NCI-H2107 treated with DMSO at 0.1 percent for 48 hours (cell line): ENCODE measurements around the gene PARD3.

ENCODE experiments used
- DNase-seq: peaks from one replicate; lab custom pipeline; 2025; ENCODE audit not compliant: unreplicated experiment; lab: John Stamatoyannopoulos, UW

Gene PARD3

GRCh38 chr10:34825414-34825813 is 10.3 kb upstream of the PARD3 start:
- no peak for DNase-seq

- no peak for DNase-seq
Measured at GRCh38 chr10:34824870-34825269, 9.8 kb upstream of the PARD3 start.

GRCh38 chr10:34821587-34822585 is 6.8 kb upstream of the PARD3 start:
- DNase-seq = no peak

- DNase-seq = no peak
Measured at GRCh38 chr10:34817586-34817985, 2.5 kb upstream of the PARD3 start.

GRCh38 chr10:34817054-34817453 is 2.0 kb upstream of the PARD3 start:
- no peak for DNase-seq

GRCh38 chr10:34816501-34817002 is 1.5 kb upstream of the PARD3 start:
- DNase-seq = no peak

GRCh38 chr10:34816085-34816496 is 995 bp upstream of the PARD3 start:
- DNase-seq = no peak

- no peak for DNase-seq
Measured at GRCh38 chr10:34814913-34815184, 247 bp downstream of the PARD3 start.

- no peak for DNase-seq
Measured at GRCh38 chr10:34814223-34814912, 728 bp downstream of the PARD3 start.

- DNase-seq = no peak
Measured at GRCh38 chr10:34813626-34814222, 1.4 kb downstream of the PARD3 start.

- no peak for DNase-seq
Measured at GRCh38 chr10:34812771-34813170, 2.3 kb downstream of the PARD3 start.

GRCh38 chr10:34811968-34812514 is 3.1 kb downstream of the PARD3 start:
- DNase-seq = no peak

GRCh38 chr10:34811126-34811967 is 3.7 kb downstream of the PARD3 start:
- no peak for DNase-seq

- DNase-seq = no peak
Measured at GRCh38 chr10:34809796-34810195, 5.3 kb downstream of the PARD3 start.

- peak; percentile 64 for DNase-seq
Measured at GRCh38 chr10:34808801-34809745, 6.0 kb downstream of the PARD3 start.

- no peak for DNase-seq
Measured at GRCh38 chr10:34808336-34808735, 6.8 kb downstream of the PARD3 start.

- DNase-seq = no peak
Measured at GRCh38 chr10:34804306-34804705, 10.8 kb downstream of the PARD3 start.

- DNase-seq = no peak
Measured at GRCh38 chr10:34802692-34803091, 12.4 kb downstream of the PARD3 start.

GRCh38 chr10:34801097-34801733 is 13.9 kb downstream of the PARD3 start:
- DNase-seq = no peak
